Stimulated activated CD8-positive, alpha-beta memory T cell treated with anti-CD3 and anti-CD28 coated beads, Interleukin-15, amount 100 ng/mL, for 24 hours (primary cell): ENCODE measurements around the gene POMGNT1.

Source experiments
- DNase-seq: peaks from one replicate; pipeline ENCODE4 v3.0.0-alpha.2; 2020; ENCODE audit warnings: low read depth

The POMGNT1 gene

GRCh38 chr1:46210561-46210960 lies 12.3 kb upstream of the POMGNT1 start:
- no peak for DNase-seq

GRCh38 chr1:46206399-46206798 lies 8.2 kb upstream of the POMGNT1 start:
- no peak for DNase-seq

GRCh38 chr1:46205791-46206190 lies 7.6 kb upstream of the POMGNT1 start:
- no peak for DNase-seq

GRCh38 chr1:46205141-46205540 lies 6.9 kb upstream of the POMGNT1 start:
- no peak for DNase-seq

- no peak for DNase-seq
Measured at GRCh38 chr1:46204406-46204742, 6.1 kb upstream of the POMGNT1 start.

GRCh38 chr1:46203738-46204405 lies 5.6 kb upstream of the POMGNT1 start:
- DNase-seq = no peak

- no peak for DNase-seq
Measured at GRCh38 chr1:46199233-46199749, 1.1 kb upstream of the POMGNT1 start.

- DNase-seq = no peak
Measured at GRCh38 chr1:46197560-46197963, 672 bp downstream of the POMGNT1 start.

GRCh38 chr1:46196609-46197008 lies 1.6 kb downstream of the POMGNT1 start:
- no peak for DNase-seq

- DNase-seq = no peak
Measured at GRCh38 chr1:46194641-46195193, 3.5 kb downstream of the POMGNT1 start.

- DNase-seq = no peak
Measured at GRCh38 chr1:46193984-46194570, 4.2 kb downstream of the POMGNT1 start.

GRCh38 chr1:46193285-46193684 lies 4.9 kb downstream of the POMGNT1 start:
- DNase-seq = no peak

- no peak for DNase-seq
Measured at GRCh38 chr1:46192171-46192570, 6.1 kb downstream of the POMGNT1 start.

- no peak for DNase-seq
Measured at GRCh38 chr1:46191033-46191701, 7.1 kb downstream of the POMGNT1 start.

GRCh38 chr1:46190539-46190938 lies 7.7 kb downstream of the POMGNT1 start:
- no peak for DNase-seq

- no peak for DNase-seq
Measured at GRCh38 chr1:46188295-46189030, 9.8 kb downstream of the POMGNT1 start.

- DNase-seq = no peak
Measured at GRCh38 chr1:46187106-46187869, 10.9 kb downstream of the POMGNT1 start.

- no peak for DNase-seq
Measured at GRCh38 chr1:46186076-46186475, 12.2 kb downstream of the POMGNT1 start.

- DNase-seq = no peak
Measured at GRCh38 chr1:46184920-46185658, 13.1 kb downstream of the POMGNT1 start.

GRCh38 chr1:46183926-46184557 lies 14.2 kb downstream of the POMGNT1 start:
- DNase-seq = no peak
